GM23338 (cell line): ENCODE measurements around the gene STIM1.

Experiments
- CREB1 ChIP-seq: fragments of 250-450 bp; sonication (Bioruptor Pico); IDR thresholded peaks from 2 replicates; pipeline ENCODE4 v1.5.0; 2020; ENCODE audit warnings: low read depth, mild to moderate bottlenecking, moderate library complexity
- EZH2 ChIP-seq: fragments of 200-600 bp; sonication (generic); IDR thresholded peaks from one replicate; pipeline ENCODE4 v1.8.0; 2017; ENCODE audit warnings: antibody characterized with exemption, mild to moderate bottlenecking, low read depth; ENCODE audit not compliant: unreplicated experiment
- EZH2phosphoT487 ChIP-seq: fragments of 200-600 bp; sonication (generic); IDR thresholded peaks from one replicate; pipeline ENCODE4 v1.8.1; 2018; ENCODE audit warnings: antibody characterized with exemption; ENCODE audit not compliant: unreplicated experiment
- POLR2AphosphoS5 ChIP-seq: IDR thresholded peaks from 2 replicates; pipeline ENCODE4 v1.6.1; 2016; ENCODE audit warnings: antibody characterized with exemption, low read depth
- TF ChIP-seq, protein P1 (sequence below), 2 experiments: fragments of 200-600 bp in 1 of 2; sonication (generic) in 1 of 2; conservative IDR thresholded peaks; 2 replicates each; pipeline versions ENCODE4 v1.5.1 to v1.6.1; 2016 to 2017; ENCODE audit warnings: antibody characterized with exemption in 2 of 2, low read depth in 2 of 2, mild to moderate bottlenecking in 2 of 2, moderate library complexity in 1 of 2
- TF ChIP-seq, protein P2 (sequence below): IDR thresholded peaks from one replicate; pipeline ENCODE4 v1.6.1; 2018; ENCODE audit warnings: antibody characterized with exemption; ENCODE audit not compliant: unreplicated experiment

GRCh38 chr11:4060182-4060923 lies 204.9 kb downstream of the STIM1 start:
- TF ChIP-seq EZH2 = no peak
- TF ChIP-seq, protein P1, sequence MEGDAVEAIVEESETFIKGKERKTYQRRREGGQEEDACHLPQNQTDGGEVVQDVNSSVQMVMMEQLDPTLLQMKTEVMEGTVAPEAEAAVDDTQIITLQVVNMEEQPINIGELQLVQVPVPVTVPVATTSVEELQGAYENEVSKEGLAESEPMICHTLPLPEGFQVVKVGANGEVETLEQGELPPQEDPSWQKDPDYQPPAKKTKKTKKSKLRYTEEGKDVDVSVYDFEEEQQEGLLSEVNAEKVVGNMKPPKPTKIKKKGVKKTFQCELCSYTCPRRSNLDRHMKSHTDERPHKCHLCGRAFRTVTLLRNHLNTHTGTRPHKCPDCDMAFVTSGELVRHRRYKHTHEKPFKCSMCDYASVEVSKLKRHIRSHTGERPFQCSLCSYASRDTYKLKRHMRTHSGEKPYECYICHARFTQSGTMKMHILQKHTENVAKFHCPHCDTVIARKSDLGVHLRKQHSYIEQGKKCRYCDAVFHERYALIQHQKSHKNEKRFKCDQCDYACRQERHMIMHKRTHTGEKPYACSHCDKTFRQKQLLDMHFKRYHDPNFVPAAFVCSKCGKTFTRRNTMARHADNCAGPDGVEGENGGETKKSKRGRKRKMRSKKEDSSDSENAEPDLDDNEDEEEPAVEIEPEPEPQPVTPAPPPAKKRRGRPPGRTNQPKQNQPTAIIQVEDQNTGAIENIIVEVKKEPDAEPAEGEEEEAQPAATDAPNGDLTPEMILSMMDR (conservative IDR thresholded peaks at IDR 0.05; ENCODE audit: low read depth in 2 of 2) = no peak
- TF ChIP-seq POLR2AphosphoS5 = no peak
- TF ChIP-seq, protein P2, sequence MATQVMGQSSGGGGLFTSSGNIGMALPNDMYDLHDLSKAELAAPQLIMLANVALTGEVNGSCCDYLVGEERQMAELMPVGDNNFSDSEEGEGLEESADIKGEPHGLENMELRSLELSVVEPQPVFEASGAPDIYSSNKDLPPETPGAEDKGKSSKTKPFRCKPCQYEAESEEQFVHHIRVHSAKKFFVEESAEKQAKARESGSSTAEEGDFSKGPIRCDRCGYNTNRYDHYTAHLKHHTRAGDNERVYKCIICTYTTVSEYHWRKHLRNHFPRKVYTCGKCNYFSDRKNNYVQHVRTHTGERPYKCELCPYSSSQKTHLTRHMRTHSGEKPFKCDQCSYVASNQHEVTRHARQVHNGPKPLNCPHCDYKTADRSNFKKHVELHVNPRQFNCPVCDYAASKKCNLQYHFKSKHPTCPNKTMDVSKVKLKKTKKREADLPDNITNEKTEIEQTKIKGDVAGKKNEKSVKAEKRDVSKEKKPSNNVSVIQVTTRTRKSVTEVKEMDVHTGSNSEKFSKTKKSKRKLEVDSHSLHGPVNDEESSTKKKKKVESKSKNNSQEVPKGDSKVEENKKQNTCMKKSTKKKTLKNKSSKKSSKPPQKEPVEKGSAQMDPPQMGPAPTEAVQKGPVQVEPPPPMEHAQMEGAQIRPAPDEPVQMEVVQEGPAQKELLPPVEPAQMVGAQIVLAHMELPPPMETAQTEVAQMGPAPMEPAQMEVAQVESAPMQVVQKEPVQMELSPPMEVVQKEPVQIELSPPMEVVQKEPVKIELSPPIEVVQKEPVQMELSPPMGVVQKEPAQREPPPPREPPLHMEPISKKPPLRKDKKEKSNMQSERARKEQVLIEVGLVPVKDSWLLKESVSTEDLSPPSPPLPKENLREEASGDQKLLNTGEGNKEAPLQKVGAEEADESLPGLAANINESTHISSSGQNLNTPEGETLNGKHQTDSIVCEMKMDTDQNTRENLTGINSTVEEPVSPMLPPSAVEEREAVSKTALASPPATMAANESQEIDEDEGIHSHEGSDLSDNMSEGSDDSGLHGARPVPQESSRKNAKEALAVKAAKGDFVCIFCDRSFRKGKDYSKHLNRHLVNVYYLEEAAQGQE = no peak
- TF ChIP-seq CREB1 (CRISPR knock-in tag) = no peak
- TF ChIP-seq EZH2phosphoT487 = no peak
